ENCODE results near the gene PIGU.

PIGU gene

GRCh38 chr20:34578521-34578920 is 98.4 kb downstream of the PIGU start:
- TF ChIP-seq SIN3A (IDR thresholded peaks at IDR 0.05; ENCODE audit: borderline replicate concordance, insufficient read depth, low read length) (no peak), TAF1 (IDR thresholded peaks at IDR 0.05; ENCODE audit: borderline replicate concordance, insufficient read depth, low read length) (no peak), POLR2AphosphoS5 (IDR thresholded peaks at IDR 0.05; ENCODE audit: low read depth, low read length) (no peak), FOXP2 (optimal IDR thresholded peaks at IDR 0.05; ENCODE audit: borderline replicate concordance, extremely low read depth, extremely low read length, insufficient read depth) (no peak)
- TF ChIP-seq, protein P1, sequence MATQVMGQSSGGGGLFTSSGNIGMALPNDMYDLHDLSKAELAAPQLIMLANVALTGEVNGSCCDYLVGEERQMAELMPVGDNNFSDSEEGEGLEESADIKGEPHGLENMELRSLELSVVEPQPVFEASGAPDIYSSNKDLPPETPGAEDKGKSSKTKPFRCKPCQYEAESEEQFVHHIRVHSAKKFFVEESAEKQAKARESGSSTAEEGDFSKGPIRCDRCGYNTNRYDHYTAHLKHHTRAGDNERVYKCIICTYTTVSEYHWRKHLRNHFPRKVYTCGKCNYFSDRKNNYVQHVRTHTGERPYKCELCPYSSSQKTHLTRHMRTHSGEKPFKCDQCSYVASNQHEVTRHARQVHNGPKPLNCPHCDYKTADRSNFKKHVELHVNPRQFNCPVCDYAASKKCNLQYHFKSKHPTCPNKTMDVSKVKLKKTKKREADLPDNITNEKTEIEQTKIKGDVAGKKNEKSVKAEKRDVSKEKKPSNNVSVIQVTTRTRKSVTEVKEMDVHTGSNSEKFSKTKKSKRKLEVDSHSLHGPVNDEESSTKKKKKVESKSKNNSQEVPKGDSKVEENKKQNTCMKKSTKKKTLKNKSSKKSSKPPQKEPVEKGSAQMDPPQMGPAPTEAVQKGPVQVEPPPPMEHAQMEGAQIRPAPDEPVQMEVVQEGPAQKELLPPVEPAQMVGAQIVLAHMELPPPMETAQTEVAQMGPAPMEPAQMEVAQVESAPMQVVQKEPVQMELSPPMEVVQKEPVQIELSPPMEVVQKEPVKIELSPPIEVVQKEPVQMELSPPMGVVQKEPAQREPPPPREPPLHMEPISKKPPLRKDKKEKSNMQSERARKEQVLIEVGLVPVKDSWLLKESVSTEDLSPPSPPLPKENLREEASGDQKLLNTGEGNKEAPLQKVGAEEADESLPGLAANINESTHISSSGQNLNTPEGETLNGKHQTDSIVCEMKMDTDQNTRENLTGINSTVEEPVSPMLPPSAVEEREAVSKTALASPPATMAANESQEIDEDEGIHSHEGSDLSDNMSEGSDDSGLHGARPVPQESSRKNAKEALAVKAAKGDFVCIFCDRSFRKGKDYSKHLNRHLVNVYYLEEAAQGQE (IDR thresholded peaks at IDR 0.05; ENCODE audit: insufficient read depth in 1 of 2, low read depth in 2 of 2, low read length in 2 of 2): no peak

- TF ChIP-seq, protein P1 (IDR thresholded peaks at IDR 0.05; ENCODE audit: insufficient read depth in 1 of 2, low read depth in 2 of 2, low read length in 2 of 2): no peak
- no peak for TF ChIP-seq FOXP2 (optimal IDR thresholded peaks at IDR 0.05; ENCODE audit: borderline replicate concordance, extremely low read depth, extremely low read length, insufficient read depth)
These were observed 98.9 kb downstream of the PIGU start for GRCh38 chr20:34578025-34578424.

DNA sequence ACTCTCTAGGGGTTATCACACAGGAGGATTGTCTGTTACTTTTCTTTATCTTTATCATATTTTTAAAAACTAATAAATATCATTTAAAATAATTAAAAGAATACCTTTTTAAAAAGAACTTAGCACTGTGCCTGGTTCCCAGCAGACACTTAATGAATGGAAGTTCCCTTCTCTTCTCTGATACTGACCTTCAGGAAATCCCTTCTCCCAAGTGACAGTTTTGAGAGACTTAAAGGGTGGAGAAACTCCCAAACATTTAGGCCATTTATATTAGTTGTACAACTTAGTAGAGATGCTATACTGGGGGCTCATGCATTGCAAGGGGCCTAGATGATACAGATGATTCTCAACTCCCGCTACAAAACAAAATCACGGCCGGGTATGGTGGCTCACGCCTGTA is 99.8 kb downstream of the PIGU start:
- TF ChIP-seq TAF1 (IDR thresholded peaks at IDR 0.05; ENCODE audit: borderline replicate concordance, insufficient read depth, low read length) (no peak), FOXP2 (optimal IDR thresholded peaks at IDR 0.05; ENCODE audit: borderline replicate concordance, extremely low read depth, extremely low read length, insufficient read depth) (no peak), POLR2AphosphoS5 (IDR thresholded peaks at IDR 0.05; ENCODE audit: low read depth, low read length) (no peak), SIN3A (IDR thresholded peaks at IDR 0.05; ENCODE audit: borderline replicate concordance, insufficient read depth, low read length) (no peak)
- TF ChIP-seq, protein P1 (IDR thresholded peaks at IDR 0.05; ENCODE audit: insufficient read depth in 1 of 2, low read depth in 2 of 2, low read length in 2 of 2): no peak

- TF ChIP-seq TAF1 (IDR thresholded peaks at IDR 0.05; ENCODE audit: borderline replicate concordance, insufficient read depth, low read length) (no peak), FOXP2 (optimal IDR thresholded peaks at IDR 0.05; ENCODE audit: borderline replicate concordance, extremely low read depth, extremely low read length, insufficient read depth) (no peak), SIN3A (IDR thresholded peaks at IDR 0.05; ENCODE audit: borderline replicate concordance, insufficient read depth, low read length) (no peak), POLR2AphosphoS5 (IDR thresholded peaks at IDR 0.05; ENCODE audit: low read depth, low read length) (no peak)
- TF ChIP-seq, protein P1 (IDR thresholded peaks at IDR 0.05; ENCODE audit: insufficient read depth in 1 of 2, low read depth in 2 of 2, low read length in 2 of 2): no peak
These were observed 101.1 kb downstream of the PIGU start for GRCh38 chr20:34575756-34576155.

DNA sequence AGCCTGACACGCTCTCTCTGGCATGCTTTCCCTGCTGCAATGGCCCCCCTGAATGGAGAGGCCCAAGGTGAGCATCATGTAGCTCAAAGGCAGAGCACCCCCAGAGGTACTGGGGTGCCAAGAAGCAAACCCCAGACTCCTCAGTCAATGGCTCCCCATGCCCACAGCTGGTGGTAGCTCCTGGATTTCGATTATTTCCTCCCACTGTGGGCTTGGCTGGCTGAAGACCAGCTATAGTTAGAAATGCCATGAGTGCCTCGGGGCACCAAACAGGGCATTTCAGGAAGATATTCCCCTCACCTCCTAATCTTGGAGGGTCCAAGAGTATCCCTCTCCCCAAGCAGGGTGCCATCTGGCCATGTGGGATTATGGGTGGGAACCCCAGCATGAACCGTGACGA is 101.6 kb downstream of the PIGU start:
- no peak for TF ChIP-seq SIN3A (IDR thresholded peaks at IDR 0.05; ENCODE audit: borderline replicate concordance, insufficient read depth, low read length)
- TF ChIP-seq TAF1 (IDR thresholded peaks at IDR 0.05; ENCODE audit: borderline replicate concordance, insufficient read depth, low read length): no peak
- TF ChIP-seq POLR2AphosphoS5 (IDR thresholded peaks at IDR 0.05; ENCODE audit: low read depth, low read length): no peak
- TF ChIP-seq, protein P1 (IDR thresholded peaks at IDR 0.05; ENCODE audit: insufficient read depth in 1 of 2, low read depth in 2 of 2, low read length in 2 of 2): no peak
- no peak for TF ChIP-seq FOXP2 (optimal IDR thresholded peaks at IDR 0.05; ENCODE audit: borderline replicate concordance, extremely low read depth, extremely low read length, insufficient read depth)

Data from PFSK-1 (cell line).